T47D (cell line): ENCODE data around the gene MBD4.
"Not testable (repeated sequence)": the region's sequence is repeated elsewhere in the genome, so short reads cannot be mapped to it uniquely, and the experiment has no call there.

Experiments
- DNase-seq, 2 experiments: peaks; one replicate each; pipeline versions ENCODE4 v3.0.0 to v3.0.0-alpha.2; 2011 to 2012; ENCODE audit warnings: low read depth in 1 of 2, low spot score in 1 of 2
- JUND ChIP-seq: IDR thresholded peaks from 2 replicates; pipeline ENCODE4 v1.6.1; 2012; ENCODE audit warnings: low read depth
- in situ Hi-C: cut with HindIII; loops from 2 replicates; pipeline ENCODE4 v1.10.0; 2016; ENCODE audit warnings: low sequenced_read_pairs, low pct_unique_long_range_greater_than_20kb

Gene MBD4

DNA sequence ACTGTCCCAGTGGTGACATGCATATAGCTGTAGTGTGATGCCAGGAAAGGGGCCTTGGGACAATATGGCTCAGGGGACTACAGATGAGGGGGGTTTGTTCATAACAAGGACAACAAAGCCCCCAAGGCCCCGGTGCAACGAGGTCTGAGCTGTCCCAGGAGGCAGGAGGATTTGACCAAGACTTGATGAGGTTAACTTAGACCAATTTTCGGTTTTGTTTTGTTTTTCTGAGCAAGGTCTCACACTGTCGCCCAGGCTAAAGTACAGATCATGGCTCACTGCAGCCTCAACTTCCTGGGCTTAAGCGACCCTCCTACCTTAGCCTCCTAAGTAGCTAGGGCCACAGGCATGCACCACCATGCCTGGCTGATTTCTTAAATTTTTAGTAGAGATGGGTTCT is 35.1 kb downstream of the MBD4 start:
- in situ Hi-C loops: no loop called here
- TF ChIP-seq JUND: no peak
- DNase-seq: no peak

DNA sequence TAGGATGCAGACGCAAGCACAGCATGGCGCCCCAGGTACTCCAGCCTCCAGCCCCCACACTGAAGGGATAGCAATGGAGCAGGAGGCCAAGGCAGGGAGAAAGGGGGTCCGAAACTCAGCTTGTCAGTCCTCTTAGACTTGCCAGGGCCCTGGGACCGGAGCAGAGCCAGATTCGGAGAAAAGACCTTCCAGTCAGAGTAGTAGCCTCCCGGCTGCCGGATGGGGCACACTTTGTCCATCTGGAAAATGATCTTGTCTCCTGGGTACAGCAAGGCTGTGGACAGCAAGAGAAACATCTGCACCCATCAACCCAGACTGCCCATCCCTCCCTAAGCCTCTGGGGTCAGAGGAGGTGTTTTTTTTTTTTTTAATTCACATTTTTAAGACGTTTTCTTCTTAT is 35.6 kb downstream of the MBD4 start:
- no peak for TF ChIP-seq JUND
- no peak for DNase-seq
- in situ Hi-C loops: no loop called here

DNA sequence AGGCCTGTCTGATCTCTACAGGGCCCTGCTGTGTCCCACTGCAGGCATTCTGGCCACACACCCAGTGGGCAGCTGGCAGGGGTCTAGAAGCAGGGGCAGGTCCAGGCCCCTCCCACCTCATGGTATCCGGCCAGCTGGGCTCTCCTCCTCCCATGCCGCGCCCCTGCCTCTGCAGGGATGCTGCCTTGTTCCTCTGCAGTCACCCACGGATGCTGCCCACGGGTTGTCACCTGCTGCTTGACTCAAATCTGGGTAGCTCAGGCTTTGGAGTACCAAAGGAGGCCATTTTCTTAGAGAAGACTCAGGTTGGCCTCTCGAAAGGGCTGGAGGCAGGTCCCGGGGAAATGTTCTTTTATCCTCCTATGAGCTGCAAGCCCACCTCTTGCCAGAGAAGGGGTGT is 36.3 kb downstream of the MBD4 start:
- in situ Hi-C loops: no loop called here
- TF ChIP-seq JUND: no peak
- no peak for DNase-seq

- no peak for TF ChIP-seq JUND
- in situ Hi-C loops: no loop called here
- no peak for DNase-seq
These were observed 37.1 kb downstream of the MBD4 start for GRCh38 chr3:129402616-129403015.

DNA sequence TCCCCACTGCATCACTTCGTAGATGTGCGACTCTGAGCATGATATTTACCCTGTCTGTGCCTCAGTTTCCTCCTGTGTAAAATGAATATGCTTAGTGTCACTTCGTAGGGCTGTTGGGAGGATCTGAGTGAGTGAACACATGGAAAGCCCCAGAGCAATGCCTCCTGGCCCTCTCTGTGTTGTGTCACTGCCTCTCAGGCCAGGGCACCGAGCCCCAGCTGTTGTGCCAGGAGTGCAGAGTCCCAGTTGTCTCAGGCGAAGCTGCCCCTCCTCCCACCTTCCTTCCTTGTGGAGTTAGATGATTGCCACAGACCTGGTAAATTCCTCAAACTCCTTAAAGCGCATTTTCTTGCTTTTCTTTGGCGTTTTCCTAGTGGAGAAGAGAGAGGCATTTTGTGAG is 37.5 kb downstream of the MBD4 start:
- in situ Hi-C loops: no loop called here
- TF ChIP-seq JUND: no peak
- no peak for DNase-seq

DNA sequence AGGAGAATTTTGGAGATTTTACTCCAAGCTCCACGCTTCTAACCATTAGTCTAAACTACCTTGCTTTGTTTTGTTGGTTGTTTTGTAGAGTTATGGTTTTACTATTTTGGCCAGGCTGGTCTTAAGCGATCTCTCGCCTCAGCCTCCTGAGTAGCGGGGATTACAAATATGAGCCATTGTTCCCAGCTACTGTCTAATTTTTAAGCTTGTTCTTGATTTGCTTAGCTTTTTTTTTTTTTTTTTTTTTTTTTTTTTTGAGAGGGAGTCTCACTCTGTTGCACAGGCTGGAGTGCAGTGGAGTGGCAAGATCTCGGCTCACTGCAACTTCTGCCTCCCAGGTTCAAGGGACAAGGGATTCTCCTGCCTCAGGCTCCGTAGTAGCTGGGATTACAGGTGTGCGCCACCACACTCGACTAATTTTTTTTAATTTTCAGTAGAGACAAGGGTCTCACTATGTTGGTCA is 39.8 kb downstream of the MBD4 start:
- DNase-seq: peak in 1 of 2 experiments; percentile 78
- TF ChIP-seq JUND: no peak
- in situ Hi-C loops: no loop called here

DNA sequence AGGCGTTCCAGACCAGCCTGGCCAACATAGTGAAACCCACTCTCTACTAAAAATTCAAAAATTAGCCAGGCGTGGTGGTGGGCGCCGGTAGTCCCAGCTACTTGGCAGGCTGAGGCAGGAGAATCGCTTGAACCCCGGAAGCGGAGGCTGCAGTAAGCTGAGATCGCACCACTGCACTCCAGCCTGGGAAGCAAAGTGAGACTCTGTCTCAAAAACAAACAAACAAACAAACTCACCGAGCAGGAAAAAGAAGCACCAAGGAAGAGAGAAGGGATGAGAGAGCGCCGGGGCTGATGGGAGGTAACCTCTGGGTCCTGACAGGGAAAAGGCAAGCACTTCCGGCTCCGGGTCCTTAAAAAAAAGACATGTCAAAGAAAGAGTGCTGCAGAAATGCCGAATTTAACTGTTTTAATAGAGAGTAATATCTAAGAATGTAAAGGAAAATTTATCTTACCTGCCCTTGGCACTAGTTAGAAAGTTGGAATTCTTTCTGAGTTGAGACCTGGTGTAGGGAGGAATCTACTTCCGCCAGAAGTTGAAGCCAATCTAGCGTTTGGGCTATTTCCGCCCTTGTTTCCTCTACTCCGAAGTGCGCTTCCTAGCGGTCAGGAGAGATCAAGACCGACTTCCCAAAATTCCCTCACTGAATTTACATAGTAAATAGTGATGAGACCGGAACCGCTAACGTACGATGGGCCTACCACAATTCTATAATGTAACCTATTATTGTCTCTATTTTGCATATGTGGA is 40.4 kb downstream of the MBD4 start:
- TF ChIP-seq JUND: no peak
- in situ Hi-C loops: no loop called here
- DNase-seq: peak; percentile 77 to 98

DNA sequence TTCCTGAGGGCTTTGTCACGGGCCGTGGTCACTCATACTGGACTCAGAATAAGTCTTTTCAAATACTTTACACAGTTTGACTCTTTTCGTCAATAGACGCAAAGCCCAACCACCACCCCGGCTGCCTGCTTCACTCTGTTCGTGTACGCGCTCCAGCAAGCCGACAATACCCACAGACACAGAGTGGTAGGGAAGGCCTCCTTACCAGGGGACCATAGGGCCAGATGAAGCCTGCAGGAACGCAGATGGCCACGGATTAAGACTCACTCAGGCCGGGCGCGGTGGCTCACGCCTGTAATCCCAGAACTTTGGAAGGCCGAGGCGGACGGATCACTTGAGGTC is 41.0 kb downstream of the MBD4 start:
- in situ Hi-C loops: no loop called here

DNA sequence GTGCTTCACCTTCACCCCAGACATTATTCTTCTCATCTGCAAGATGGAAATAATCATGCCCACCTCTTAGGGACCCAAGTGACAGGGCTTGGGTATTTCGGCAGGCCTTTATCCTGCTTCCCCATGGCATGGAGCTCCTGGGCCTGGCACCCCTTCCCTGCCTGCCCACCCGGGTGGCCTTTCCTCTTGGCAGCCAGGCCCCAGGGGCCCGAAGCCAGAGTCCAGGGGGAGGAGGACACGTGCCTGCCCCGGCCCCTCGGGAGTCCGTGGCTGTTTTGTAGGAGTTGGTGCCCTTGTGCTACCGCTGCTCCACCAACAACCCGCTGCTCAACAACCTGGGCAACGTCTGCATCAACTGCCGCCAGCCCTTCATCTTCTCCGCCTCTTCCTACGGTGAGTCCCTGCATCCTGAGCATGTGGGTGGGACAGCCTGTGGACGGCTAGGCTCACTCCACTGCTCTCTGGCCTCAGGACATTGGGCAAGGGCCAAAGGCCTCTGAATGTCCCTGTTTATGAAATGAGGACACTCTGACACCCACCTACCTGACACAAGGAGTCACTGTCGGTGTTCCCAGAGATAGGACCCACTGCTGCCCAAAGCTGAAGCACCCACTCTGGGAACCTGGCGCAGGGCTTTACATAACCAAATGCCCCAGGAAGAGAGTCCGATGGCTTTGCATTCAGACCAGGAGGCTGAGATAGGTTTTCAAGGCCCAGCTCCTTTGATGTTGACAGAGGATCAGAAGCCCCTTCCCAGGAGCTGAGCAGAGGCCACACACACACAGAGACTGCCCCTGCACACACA is 45.8 kb downstream of the MBD4 start:
- DNase-seq, in situ Hi-C loops: not testable (repeated sequence)

More for the DNA sequence above, 41.0 kb downstream of the MBD4 start:
- DNase-seq: peak in 1 of 2 experiments; percentile 13
- no peak for TF ChIP-seq JUND

- TF ChIP-seq JUND: no peak
- no peak for DNase-seq
- in situ Hi-C loops: no loop called here
These were observed 46.5 kb downstream of the MBD4 start for GRCh38 chr3:129393271-129393670.

DNA sequence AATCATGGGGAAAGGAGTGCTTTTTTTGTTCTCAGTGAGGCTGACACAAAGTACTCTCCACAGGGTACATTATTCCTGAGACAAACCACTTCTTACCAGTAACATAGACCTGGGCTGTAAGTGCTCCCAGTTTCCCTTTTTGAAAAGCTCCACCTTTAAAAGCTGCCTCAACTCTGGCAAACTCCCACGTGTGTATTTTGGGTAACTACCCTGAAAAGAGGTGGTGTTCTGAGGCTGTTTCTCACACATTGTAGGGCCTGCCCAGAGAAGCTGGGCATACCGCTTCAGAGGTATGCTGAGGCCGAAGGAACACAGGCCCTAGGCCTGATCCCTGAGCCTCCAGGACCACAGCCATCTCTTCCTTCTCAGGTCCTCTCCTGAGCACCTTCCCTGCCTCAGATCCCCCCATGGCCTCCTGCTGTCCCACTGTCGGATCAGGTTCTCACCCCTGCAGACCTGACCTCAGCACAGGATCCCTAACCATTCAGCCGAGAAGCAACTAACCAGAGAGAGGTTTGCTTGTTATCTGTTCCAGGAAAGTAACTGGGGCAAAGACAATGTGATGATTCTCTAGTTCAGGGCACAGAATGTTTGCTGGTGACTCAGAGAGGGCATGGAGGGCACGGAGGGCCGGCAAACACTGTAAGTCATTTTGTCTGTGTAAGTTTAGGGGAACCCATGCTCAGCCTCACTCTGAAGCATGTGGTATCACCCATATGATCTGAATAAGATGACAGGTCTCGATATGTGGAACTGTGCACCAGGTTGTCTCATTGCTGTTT is 47.5 kb downstream of the MBD4 start:
- in situ Hi-C loops, DNase-seq: not testable (repeated sequence)

DNA sequence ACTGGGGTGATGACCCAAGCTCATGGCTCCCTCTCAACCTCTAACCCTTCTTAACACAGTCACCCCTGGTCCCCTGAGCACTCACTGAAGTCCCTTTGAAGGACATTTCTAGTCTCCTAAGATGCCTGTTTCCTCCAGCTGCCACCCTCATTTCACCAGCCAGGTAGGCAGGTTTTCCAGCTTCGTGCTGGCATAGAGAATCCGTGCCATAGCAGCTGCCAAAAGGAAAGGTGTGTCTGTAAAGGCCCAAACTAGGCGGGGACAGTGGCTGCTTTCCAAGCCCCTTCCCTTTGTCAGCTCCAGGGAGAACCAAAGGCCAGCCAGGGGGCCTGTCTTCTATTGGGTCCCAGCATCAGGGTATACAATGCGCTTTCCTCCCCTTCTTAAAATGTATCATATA is 48.2 kb downstream of the MBD4 start:
- in situ Hi-C loops, DNase-seq: not testable (repeated sequence)

DNA sequence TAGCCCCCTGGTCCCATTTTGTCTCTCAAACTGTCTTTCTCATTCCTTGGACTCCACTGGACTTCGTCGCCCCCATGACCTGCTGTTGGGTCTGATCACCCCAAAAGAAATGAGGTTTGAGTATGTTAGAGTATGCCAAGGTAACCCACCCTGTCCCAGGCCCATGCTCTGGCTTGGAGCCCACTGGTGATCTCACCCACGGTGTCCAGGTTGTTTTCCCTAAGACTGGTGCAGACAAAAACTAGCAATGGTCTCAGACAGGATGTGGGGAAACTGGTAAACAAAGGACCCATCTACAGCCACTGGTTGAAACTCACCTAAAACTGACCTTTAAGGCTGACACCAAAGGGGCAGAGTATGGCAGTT is 50.2 kb downstream of the MBD4 start:
- TF ChIP-seq JUND: no peak
- in situ Hi-C loops: no loop called here
- DNase-seq: no peak

DNA sequence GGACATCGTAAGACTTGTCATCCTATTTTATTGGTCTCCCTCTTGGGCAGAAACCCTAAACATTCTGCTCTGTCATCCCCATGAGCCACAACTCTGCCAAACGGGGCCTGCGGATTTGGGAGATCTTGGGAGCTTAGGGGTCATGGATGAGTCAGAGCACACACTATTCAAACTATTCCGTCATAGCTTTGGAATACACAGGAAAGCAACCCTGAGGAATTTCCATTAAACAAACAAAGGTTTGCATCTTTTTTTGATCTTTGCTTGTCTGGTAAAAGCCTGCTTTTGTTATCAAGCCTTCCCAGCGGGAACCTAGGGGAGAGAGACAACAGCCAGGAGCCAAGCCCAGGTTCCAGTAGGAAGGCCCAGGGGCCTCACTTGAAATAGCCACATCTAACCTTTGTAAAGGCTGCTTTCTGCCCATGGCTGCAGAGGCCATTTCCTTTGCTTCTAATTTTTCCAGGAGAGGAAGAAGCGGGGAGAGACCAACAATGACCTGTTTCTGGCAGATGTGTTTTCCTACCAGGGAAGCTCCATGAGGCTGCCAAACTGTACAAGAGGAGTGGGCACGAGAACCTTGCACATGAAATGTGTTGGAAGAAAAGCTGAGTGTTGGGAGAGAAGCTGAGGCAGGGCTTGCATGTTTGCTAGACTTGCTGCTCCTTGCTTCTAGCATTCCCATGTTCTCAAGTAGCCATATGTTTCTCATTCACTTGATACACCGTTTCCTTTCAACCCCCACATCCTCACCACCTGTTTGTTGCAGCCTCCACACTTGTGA is 50.8 kb downstream of the MBD4 start:
- DNase-seq, in situ Hi-C loops: not testable (repeated sequence)
